ENCODE results near the gene TECPR1.

GRCh38 chr7:98278408-98278807, 26.4 kb upstream of the TECPR1 start:
- no peak for TF ChIP-seq CTCF (IDR thresholded peaks at IDR 0.05)
- no peak for TF ChIP-seq POLR2A (IDR thresholded peaks at IDR 0.05)
